ENCODE data around the gene PHF11.

- TF ChIP-seq EZH2 (IDR thresholded peaks at IDR 0.05; ENCODE audit: borderline replicate concordance, low read depth, low read length, severe bottlenecking) (no peak), POLR2A (IDR thresholded peaks at IDR 0.05; ENCODE audit: low read depth, low read length) (no peak), CTCF (IDR thresholded peaks at IDR 0.05; ENCODE audit: extremely low read depth in 1 of 2, insufficient read depth in 1 of 2, low read depth in 1 of 2, low read length in 2 of 2) (no peak), POLR2AphosphoS5 (IDR thresholded peaks at IDR 0.05; ENCODE audit: insufficient read depth, low read depth, low read length) (no peak), JUN (IDR thresholded peaks at IDR 0.05; ENCODE audit: borderline replicate concordance, insufficient read depth, insufficient read length, low read depth) (no peak)
- TF ChIP-seq, protein P1, sequence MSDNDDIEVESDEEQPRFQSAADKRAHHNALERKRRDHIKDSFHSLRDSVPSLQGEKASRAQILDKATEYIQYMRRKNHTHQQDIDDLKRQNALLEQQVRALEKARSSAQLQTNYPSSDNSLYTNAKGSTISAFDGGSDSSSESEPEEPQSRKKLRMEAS (IDR thresholded peaks at IDR 0.05; ENCODE audit: insufficient read depth, insufficient read length), result no peak
These were observed 63.3 kb downstream of the PHF11 start for GRCh38 chr13:49559006-49559405.

All from endothelial cell of umbilical vein (primary cell).